ENCODE measurements around the gene LPCAT1. TPM values are rescaled to one million over a fixed set of nuclear protein-coding genes. Genes with fewer than 3 reads are reported as not detected.

LPCAT1 gene
- polyA plus RNA-seq, 1 donor from 2014 or later = 76.4 TPM

- Mint-ChIP-seq H3K9me3 (no peaks in the 10 kb centered on the region), H3K4me1 (peaks cover 32 to 34% (median 33%) of the 10 kb centered on the region in 3 donors), H3K4me3 (peak overlapping the region in 1 of 4 donors; percentile 70), H3K27ac (peak overlapping the region in 2 of 3 donors; percentile 53 to 96), H3K36me3 (peaks cover 5% of the 10 kb centered on the region), H3K27me3 (peaks cover 2% of the 10 kb centered on the region)
Measured at GRCh38 chr5:1514027-1514818, 9.5 kb downstream of the LPCAT1 start.

- peaks cover 2% of the 10 kb centered on the region for H3K27me3 Mint-ChIP-seq
- no peaks in the 10 kb centered on the region for H3K9me3 Mint-ChIP-seq
- H3K4me1 Mint-ChIP-seq = peaks cover 27 to 34% (median 29%) of the 10 kb centered on the region in 3 donors
- H3K27ac Mint-ChIP-seq = peak overlapping the region; percentile 59 to 96 (median 90)
- H3K4me3 Mint-ChIP-seq = peak overlapping the region in 3 of 4 donors; percentile 8 to 53 (median 37)
- H3K36me3 Mint-ChIP-seq = peaks cover 3% of the 10 kb centered on the region
Measured at GRCh38 chr5:1513326-1514026, 10.3 kb downstream of the LPCAT1 start.

- peaks cover 3% of the 10 kb centered on the region for H3K36me3 Mint-ChIP-seq
- peaks cover 28 to 34% (median 29%) of the 10 kb centered on the region in 3 donors for H3K4me1 Mint-ChIP-seq
- peak overlapping the region; percentile 85 to 96 (median 90) for H3K27ac Mint-ChIP-seq
- H3K27me3 Mint-ChIP-seq = peaks cover 2% of the 10 kb centered on the region
- H3K9me3 Mint-ChIP-seq = no peaks in the 10 kb centered on the region
- peak overlapping the region in 2 of 4 donors; percentile 53 to 74 for H3K4me3 Mint-ChIP-seq
Measured at GRCh38 chr5:1512541-1513291, 11.0 kb downstream of the LPCAT1 start.

GRCh38 chr5:1511651-1512540 lies 11.9 kb downstream of the LPCAT1 start:
- no peaks in the 10 kb centered on the region for H3K9me3 Mint-ChIP-seq
- peak overlapping the region; percentile 85 to 96 (median 90) for H3K27ac Mint-ChIP-seq
- H3K36me3 Mint-ChIP-seq = peaks cover 3% of the 10 kb centered on the region
- H3K4me1 Mint-ChIP-seq = peaks cover 34% of the 10 kb centered on the region in 3 donors
- H3K27me3 Mint-ChIP-seq = peaks cover 2% of the 10 kb centered on the region
- peak overlapping the region in 2 of 4 donors; percentile 65 for H3K4me3 Mint-ChIP-seq

- no peaks in the 10 kb centered on the region for H3K9me3 Mint-ChIP-seq
- H3K27ac Mint-ChIP-seq = peak overlapping the region; percentile 90 to 96 (median 96)
- H3K27me3 Mint-ChIP-seq = peaks cover 2% of the 10 kb centered on the region
- no peaks in the 10 kb centered on the region for H3K36me3 Mint-ChIP-seq
- H3K4me3 Mint-ChIP-seq = peak overlapping the region in 3 of 4 donors; percentile 65 to 74 (median 68)
- peaks cover 29 to 37% (median 32%) of the 10 kb centered on the region in 3 donors for H3K4me1 Mint-ChIP-seq
Measured at GRCh38 chr5:1511048-1511447, 12.7 kb downstream of the LPCAT1 start.

GRCh38 chr5:1510631-1511030 lies 13.1 kb downstream of the LPCAT1 start:
- Mint-ChIP-seq H3K27me3 (peaks cover 2% of the 10 kb centered on the region), H3K36me3 (no peaks in the 10 kb centered on the region), H3K4me3 (peak overlapping the region in 2 of 4 donors; percentile 74 to 77), H3K4me1 (peaks cover 29 to 41% (median 34%) of the 10 kb centered on the region in 3 donors), H3K27ac (peak overlapping the region; percentile 89 to 96 (median 90)), H3K9me3 (no peaks in the 10 kb centered on the region)

- Mint-ChIP-seq H3K36me3 (no peaks in the 10 kb centered on the region), H3K4me1 (peaks cover 29 to 43% (median 36%) of the 10 kb centered on the region in 3 donors), H3K9me3 (no peaks in the 10 kb centered on the region), H3K4me3 (peak overlapping the region; percentile 12 to 85 (median 60)), H3K27me3 (peaks cover 2% of the 10 kb centered on the region), H3K27ac (peak overlapping the region; percentile 89 to 96 (median 90))
Measured at GRCh38 chr5:1510151-1510561, 13.6 kb downstream of the LPCAT1 start.

- Mint-ChIP-seq H3K36me3 (no peaks in the 10 kb centered on the region), H3K4me3 (peak overlapping the region in 2 of 4 donors; percentile 77 to 85), H3K27ac (peak overlapping the region; percentile 89 to 96 (median 90)), H3K4me1 (peaks cover 29 to 43% (median 36%) of the 10 kb centered on the region in 3 donors), H3K9me3 (no peaks in the 10 kb centered on the region), H3K27me3 (peaks cover 2% of the 10 kb centered on the region)
Measured at GRCh38 chr5:1509346-1510085, 14.2 kb downstream of the LPCAT1 start.

- peaks cover 33 to 46% (median 42%) of the 10 kb centered on the region in 3 donors for H3K4me1 Mint-ChIP-seq
- H3K36me3 Mint-ChIP-seq = no peaks in the 10 kb centered on the region
- no peaks in the 10 kb centered on the region for H3K9me3 Mint-ChIP-seq
- H3K27me3 Mint-ChIP-seq = peaks cover 2% of the 10 kb centered on the region
- no peak overlapping the region for H3K4me3 Mint-ChIP-seq
- peak overlapping the region in 2 of 3 donors; percentile 90 to 96 for H3K27ac Mint-ChIP-seq
Measured at GRCh38 chr5:1508659-1509290, 15.0 kb downstream of the LPCAT1 start.

GRCh38 chr5:1507961-1508658 lies 15.7 kb downstream of the LPCAT1 start:
- H3K4me3 Mint-ChIP-seq = peak overlapping the region in 3 of 4 donors; percentile 31 to 73 (median 33)
- peaks cover 37 to 52% (median 46%) of the 10 kb centered on the region in 3 donors for H3K4me1 Mint-ChIP-seq
- peaks cover 2% of the 10 kb centered on the region for H3K27me3 Mint-ChIP-seq
- no peaks in the 10 kb centered on the region for H3K9me3 Mint-ChIP-seq
- peak overlapping the region; percentile 90 to 100 (median 98) for H3K27ac Mint-ChIP-seq
- no peaks in the 10 kb centered on the region for H3K36me3 Mint-ChIP-seq

- Mint-ChIP-seq H3K4me1 (peaks cover 34 to 54% (median 50%) of the 10 kb centered on the region in 3 donors), H3K4me3 (peak overlapping the region in 3 of 4 donors; percentile 31 to 33 (median 32)), H3K27me3 (peaks cover 2% of the 10 kb centered on the region), H3K9me3 (no peaks in the 10 kb centered on the region), H3K27ac (peak overlapping the region; percentile 90 to 100 (median 98)), H3K36me3 (no peaks in the 10 kb centered on the region)
Measured at GRCh38 chr5:1507457-1507856, 16.3 kb downstream of the LPCAT1 start.

GRCh38 chr5:1507014-1507375 lies 16.8 kb downstream of the LPCAT1 start:
- Mint-ChIP-seq H3K27me3 (peaks cover 2% of the 10 kb centered on the region), H3K36me3 (peaks cover 3% of the 10 kb centered on the region), H3K4me1 (peaks cover 35 to 54% (median 53%) of the 10 kb centered on the region in 3 donors), H3K9me3 (no peaks in the 10 kb centered on the region), H3K27ac (peak overlapping the region; percentile 90 to 100 (median 98)), H3K4me3 (peak overlapping the region in 2 of 4 donors; percentile 33 to 38)

Data from IgD-negative memory B cell (primary cell).